Aorta (tissue), 5 donors: ENCODE data around the gene PPP3CA. TPM values are rescaled to one million over a fixed set of nuclear protein-coding genes. Genes with fewer than 3 reads are reported as not detected.

Experiments used
- ATAC-seq: fragments of 200-7000 bp; cut with Tn5 transposase; one replicate; pipeline ENCODE4 v1.9.1; 2022; ENCODE audit warnings: moderate library complexity; ENCODE audit not compliant: low FRiP score
- DNase-seq, 2 donors: peaks; one replicate each; pipeline ENCODE4 v3.0.0-alpha.2; 2020
- H3K27ac ChIP-seq, 2 donors: one replicate each; pipeline ENCODE4 v1.5.1; 2013; ENCODE audit warnings: low read length in 2 of 2, mild to moderate bottlenecking in 2 of 2, moderate library complexity in 2 of 2, control low read depth in 1 of 2, inconsistent platforms in 1 of 2, low read depth in 1 of 2
- H3K27me3 ChIP-seq, 2 donors: one replicate each; pipeline ENCODE4 v1.6.1; 2013; ENCODE audit warnings: control low read depth in 1 of 2, low read length in 1 of 2, mild to moderate bottlenecking in 1 of 2, moderate library complexity in 1 of 2; ENCODE audit not compliant: insufficient read depth in 2 of 2, control insufficient read depth in 1 of 2
- H3K36me3 ChIP-seq, 2 donors: one replicate each; pipeline ENCODE4 v1.6.1; 2013; ENCODE audit warnings: control low read depth in 1 of 2, low read length in 1 of 2, mild to moderate bottlenecking in 1 of 2; ENCODE audit not compliant: insufficient read depth in 2 of 2, control insufficient read depth in 1 of 2
- H3K4me1 ChIP-seq, 2 donors: one replicate each; pipeline ENCODE4 v1.6.1; 2013; ENCODE audit warnings: low read length in 2 of 2, control low read depth in 1 of 2, mild to moderate bottlenecking in 1 of 2, moderate library complexity in 1 of 2; ENCODE audit not compliant: insufficient read depth in 2 of 2, control insufficient read depth in 1 of 2
- H3K4me3 ChIP-seq, 2 donors: one replicate each; pipeline ENCODE4 v1.5.1; 2013; ENCODE audit warnings: low read length in 2 of 2, control low read depth in 1 of 2, mild to moderate bottlenecking in 1 of 2
- H3K9me3 ChIP-seq: one replicate; pipeline ENCODE4 v1.6.1; 2013; ENCODE audit warnings: mild to moderate bottlenecking, low read length; ENCODE audit not compliant: control insufficient read depth
- WGBS, 2 donors: extraction: QIAGEN DNeasy Blood & Tissue Kit; methylation state at CpG; one replicate each; pipeline ENCODE4 v1.1.7; 2013; 5-methylcytosine and 5-hydroxymethylcytosine counted together
- intact Hi-C, 2 donors: fragments of 100-400 bp; cut with DNase I; formaldehyde crosslinking; loops; one replicate each; pipeline versions ENCODE4 v1.14.2 to v1.15.0; 2022
- polyA plus RNA-seq, 2 donors: library from polyadenylated mRNA; stranded (reverse); fragments of 200-250 nt; gene quantifications; one replicate each; pipeline ENCODE4 v1.2.3, GENCODE V29; 2013
- total RNA-seq, 2 donors: library from RNA; stranded (reverse); fragmentation: NEBNext Ultra II Directional; extraction: Animal tissue kit (Norgen Biotek cat#: 25700); gene quantifications; one replicate each; pipeline ENCODE4 v1.2.1, GENCODE V29; 2021
- donor health status: healthy with polysubstance abuse.
- donor health status: Bipolar disorder and iron deficiency.
- donor health status: DM: no; HTN: no; CAD: no.
- donor health status: DM: no; HTN: no; CAD: no.
- donor health status: DM: yes; HTN: yes; CAD: no.

Gene PPP3CA
- total and polyA plus RNA-seq, 4 donors = 6.8 to 56.4 (median 24.7) TPM

- no peak for DNase-seq
- Histone ChIP-seq H3K27ac (no peak overlapping the region), H3K4me1 (no peaks in the 10 kb centered on the region), H3K9me3 (peaks cover 2% of the 10 kb centered on the region), H3K27me3 (no peaks in the 10 kb centered on the region), H3K4me3 (no peak overlapping the region), H3K36me3 (peaks cover 2 to 4% of the 10 kb centered on the region in 2 donors)
- intact Hi-C loops = no loop called here
- no peak for ATAC-seq
- 84 to 94% methylated on average over 3 of the region's 3 CpGs for WGBS, 2 donors
These were observed 264.2 kb downstream of the PPP3CA start for GRCh38 chr4:101083131-101083530.

GRCh38 chr4:101081695-101082369, 265.5 kb downstream of the PPP3CA start:
- DNase-seq (no peak), ATAC-seq (no peak)
- H3K4me1 ChIP-seq = no peaks in the 10 kb centered on the region
- 75 to 80% methylated on average over 3 of the region's 3 CpGs for WGBS, 2 donors
- H3K27me3 ChIP-seq = no peaks in the 10 kb centered on the region
- H3K4me3 ChIP-seq = no peak overlapping the region
- intact Hi-C loops = no loop called here
- no peak overlapping the region for H3K27ac ChIP-seq
- H3K36me3 ChIP-seq = peaks cover 0 to 2% of the 10 kb centered on the region in 2 donors
- H3K9me3 ChIP-seq = peaks cover under 1% of the 10 kb centered on the region

- ATAC-seq = no peak
- Histone ChIP-seq H3K27me3 (no peaks in the 10 kb centered on the region), H3K27ac (no peak overlapping the region), H3K4me3 (no peak overlapping the region), H3K36me3 (no peaks in the 10 kb centered on the region), H3K4me1 (no peaks in the 10 kb centered on the region), H3K9me3 (no peaks in the 10 kb centered on the region)
- intact Hi-C loops = no loop called here
- no peak for DNase-seq
These were observed 266.2 kb downstream of the PPP3CA start for GRCh38 chr4:101081166-101081565.

- Histone ChIP-seq H3K27me3 (no peaks in the 10 kb centered on the region), H3K9me3 (no peaks in the 10 kb centered on the region), H3K4me1 (no peaks in the 10 kb centered on the region), H3K36me3 (no peaks in the 10 kb centered on the region), H3K4me3 (no peak overlapping the region), H3K27ac (no peak overlapping the region)
- WGBS, 2 donors = 85 to 97% methylated on average over 2 of the region's 2 CpGs
- ATAC-seq = no peak
- DNase-seq = no peak
- intact Hi-C loops = no loop called here
These were observed 268.4 kb downstream of the PPP3CA start for GRCh38 chr4:101078950-101079349.

- H3K27ac ChIP-seq = no peak overlapping the region
- no peak overlapping the region for H3K4me3 ChIP-seq
- no peak for DNase-seq
- intact Hi-C loops = no loop called here
- ATAC-seq = no peak
- H3K36me3 ChIP-seq = no peaks in the 10 kb centered on the region
- no peaks in the 10 kb centered on the region for H3K9me3 ChIP-seq
- H3K27me3 ChIP-seq = no peaks in the 10 kb centered on the region
- 84 to 87% methylated on average over 1 of the region's 1 CpG for WGBS, 2 donors
- H3K4me1 ChIP-seq = no peaks in the 10 kb centered on the region
These were observed 271.3 kb downstream of the PPP3CA start for GRCh38 chr4:101076032-101076431.

- Histone ChIP-seq H3K4me3 (no peak overlapping the region), H3K27me3 (no peaks in the 10 kb centered on the region), H3K27ac (no peak overlapping the region), H3K4me1 (no peaks in the 10 kb centered on the region), H3K9me3 (no peaks in the 10 kb centered on the region), H3K36me3 (no peaks in the 10 kb centered on the region)
- WGBS, 2 donors = 97 to 100% methylated on average over 1 of the region's 1 CpG
- intact Hi-C loops = no loop called here
- DNase-seq (no peak), ATAC-seq (no peak)
These were observed 271.8 kb downstream of the PPP3CA start for GRCh38 chr4:101075536-101075935.

GRCh38 chr4:101074326-101074725, 273.0 kb downstream of the PPP3CA start:
- Histone ChIP-seq H3K27ac (no peak overlapping the region), H3K4me1 (no peaks in the 10 kb centered on the region), H3K36me3 (no peaks in the 10 kb centered on the region), H3K4me3 (no peak overlapping the region), H3K9me3 (no peaks in the 10 kb centered on the region), H3K27me3 (no peaks in the 10 kb centered on the region)
- ATAC-seq (no peak), DNase-seq (no peak)
- intact Hi-C loops = no loop called here
- WGBS, 2 donors = 71 to 86% methylated on average over 2 of the region's 2 CpGs

- no peak overlapping the region for H3K27ac ChIP-seq
- ATAC-seq (no peak), DNase-seq (no peak)
- H3K4me1 ChIP-seq = peaks cover 0 to 4% of the 10 kb centered on the region in 2 donors
- no peak overlapping the region for H3K4me3 ChIP-seq
- WGBS, 2 donors = 68 to 83% methylated on average over 1 of the region's 1 CpG
- no peaks in the 10 kb centered on the region for H3K36me3 ChIP-seq
- no peaks in the 10 kb centered on the region for H3K27me3 ChIP-seq
- no peaks in the 10 kb centered on the region for H3K9me3 ChIP-seq
- intact Hi-C loops = no loop called here
These were observed 276.1 kb downstream of the PPP3CA start for GRCh38 chr4:101071241-101071640.

GRCh38 chr4:101068115-101068514, 279.2 kb downstream of the PPP3CA start:
- WGBS, 2 donors = 52 to 74% methylated on average over 3 of the region's 3 CpGs
- peaks cover 0 to 4% of the 10 kb centered on the region in 2 donors for H3K4me1 ChIP-seq
- no peak overlapping the region for H3K4me3 ChIP-seq
- intact Hi-C loops = no loop called here
- ATAC-seq (no peak), DNase-seq (no peak)
- no peaks in the 10 kb centered on the region for H3K36me3 ChIP-seq
- no peaks in the 10 kb centered on the region for H3K9me3 ChIP-seq
- no peaks in the 10 kb centered on the region for H3K27me3 ChIP-seq
- no peak overlapping the region for H3K27ac ChIP-seq
